Smooth muscle cell (in vitro differentiated cells): ENCODE results near the gene KRT84. TPM values are rescaled to one million over a fixed set of nuclear protein-coding genes. Genes with fewer than 3 reads are reported as not detected.

Experiments used
- DNase-seq: peaks from one replicate; lab custom pipeline; 2025; ENCODE audit not compliant: unreplicated experiment; lab: John Stamatoyannopoulos, UW
- H2AFZ ChIP-seq: fragments of 200-600 bp; sonication (generic); 2 replicates; pipeline ENCODE4 v1.6.0; 2016; ENCODE audit warnings: antibody characterized with exemption, low read depth, mild to moderate bottlenecking
- H3F3A ChIP-seq: fragments of 200-600 bp; sonication (generic); 2 replicates; pipeline ENCODE4 v1.6.0; 2017; ENCODE audit warnings: antibody characterized with exemption, low read depth
- H3K27ac ChIP-seq: fragments of 200-600 bp; sonication (generic); 2 replicates; pipeline ENCODE4 v1.5.1; 2016; ENCODE audit warnings: low read depth, mild to moderate bottlenecking
- H3K27me3 ChIP-seq: fragments of 200-600 bp; sonication (generic); 2 replicates; pipeline ENCODE4 v1.6.1; 2016; ENCODE audit warnings: low read depth, mild to moderate bottlenecking
- H3K36me3 ChIP-seq: fragments of 200-600 bp; sonication (generic); 2 replicates; pipeline ENCODE4 v1.5.1; 2016; ENCODE audit warnings: low read depth
- H3K4me1 ChIP-seq: fragments of 200-600 bp; sonication (generic); 2 replicates; pipeline ENCODE4 v1.5.1; 2016; ENCODE audit warnings: low read depth
- H3K4me2 ChIP-seq: fragments of 200-600 bp; sonication (generic); 2 replicates; pipeline ENCODE4 v1.6.0; 2016; ENCODE audit warnings: mild to moderate bottlenecking
- H3K4me3 ChIP-seq: fragments of 200-600 bp; sonication (generic); 2 replicates; pipeline ENCODE4 v1.5.1; 2016; ENCODE audit warnings: mild to moderate bottlenecking
- H3K79me2 ChIP-seq: fragments of 200-600 bp; sonication (generic); 2 replicates; pipeline ENCODE4 v1.6.0; 2016; ENCODE audit warnings: low read depth, mild to moderate bottlenecking
- H3K9ac ChIP-seq: fragments of 200-600 bp; sonication (generic); 2 replicates; pipeline ENCODE4 v1.6.0; 2016; ENCODE audit warnings: low read depth
- H3K9me3 ChIP-seq: fragments of 200-600 bp; sonication (generic); replicated peaks from 2 replicates; pipeline ENCODE4 v1.5.1; 2016; ENCODE audit warnings: low read depth
- H4K20me1 ChIP-seq: fragments of 200-600 bp; sonication (generic); 2 replicates; pipeline ENCODE4 v1.6.0; 2016; ENCODE audit warnings: low read depth
- CTCF ChIP-seq: fragments of 200-600 bp; sonication (generic); IDR thresholded peaks from 2 replicates; pipeline ENCODE4 v1.5.1; 2017; ENCODE audit warnings: borderline replicate concordance, mild to moderate bottlenecking, antibody characterized with exemption; ENCODE audit not compliant: insufficient read depth, poor library complexity, severe bottlenecking
- WGBS: methylation state at CpG from one replicate; pipeline ENCODE4 v1.1.7; 2016; ENCODE audit warnings: low lambda C conversion rate; 5-methylcytosine and 5-hydroxymethylcytosine counted together
- polyA plus RNA-seq: library from polyadenylated mRNA; unstranded; fragments of >200 nt; fragmentation: Nextera tagmentation; extraction: Ambion mirVana; gene quantifications from 2 replicates; pipeline ENCODE4 v1.2.1, GENCODE V29; 2016
- total RNA-seq: library from RNA; depleted of rRNA; stranded (reverse); fragments of >200 nt; gene quantifications from 2 replicates; pipeline ENCODE4 v1.2.3, GENCODE V29; 2014

Gene KRT84
- total and polyA plus RNA-seq, 2 experiments from 2014 or later: 0.09 to 5.6 TPM

GRCh38 chr12:52355176-52355575 lies 30.3 kb downstream of the KRT84 start:
- peaks cover 53% of the 10 kb centered on the region for H3K27me3 ChIP-seq
- no peak overlapping the region for H2AFZ ChIP-seq
- TF ChIP-seq CTCF: no peak
- no peaks in the 10 kb centered on the region for H3K9me3 ChIP-seq
- no peak overlapping the region for H3K4me3 ChIP-seq
- no peaks in the 10 kb centered on the region for H3K4me1 ChIP-seq
- H4K20me1 ChIP-seq: no peaks in the 10 kb centered on the region
- H3K27ac ChIP-seq: no peak overlapping the region
- no peak overlapping the region for H3K9ac ChIP-seq
- 79% methylated on average over 8 of the region's 8 CpGs for WGBS
- no peaks in the 10 kb centered on the region for H3K79me2 ChIP-seq
- H3K4me2 ChIP-seq: no peak overlapping the region
- H3K36me3 ChIP-seq: no peaks in the 10 kb centered on the region
- no peaks in the 10 kb centered on the region for H3F3A ChIP-seq
- no peak for DNase-seq

GRCh38 chr12:52354200-52354599 lies 31.3 kb downstream of the KRT84 start:
- no peak overlapping the region for H2AFZ ChIP-seq
- no peaks in the 10 kb centered on the region for H4K20me1 ChIP-seq
- no peaks in the 10 kb centered on the region for H3K4me1 ChIP-seq
- H3K4me2 ChIP-seq: no peak overlapping the region
- DNase-seq: no peak
- H3K9me3 ChIP-seq: no peaks in the 10 kb centered on the region
- H3K36me3 ChIP-seq: no peaks in the 10 kb centered on the region
- no peak overlapping the region for H3K9ac ChIP-seq
- no peaks in the 10 kb centered on the region for H3K79me2 ChIP-seq
- TF ChIP-seq CTCF: no peak
- H3K27ac ChIP-seq: no peak overlapping the region
- no peaks in the 10 kb centered on the region for H3F3A ChIP-seq
- H3K27me3 ChIP-seq: peaks cover 54% of the 10 kb centered on the region
- WGBS: 64% methylated on average over 5 of the region's 5 CpGs
- H3K4me3 ChIP-seq: no peak overlapping the region

- H3K9me3 ChIP-seq: no peaks in the 10 kb centered on the region
- H3K36me3 ChIP-seq: no peaks in the 10 kb centered on the region
- 82% methylated on average over 3 of the region's 3 CpGs for WGBS
- no peak for DNase-seq
- H3K4me1 ChIP-seq: no peaks in the 10 kb centered on the region
- H4K20me1 ChIP-seq: no peaks in the 10 kb centered on the region
- no peak overlapping the region for H3K9ac ChIP-seq
- no peak for TF ChIP-seq CTCF
- H3K27me3 ChIP-seq: peaks cover 54% of the 10 kb centered on the region
- no peak overlapping the region for H3K27ac ChIP-seq
- no peak overlapping the region for H3K4me2 ChIP-seq
- H3K4me3 ChIP-seq: no peak overlapping the region
- no peaks in the 10 kb centered on the region for H3F3A ChIP-seq
- H3K79me2 ChIP-seq: no peaks in the 10 kb centered on the region
- H2AFZ ChIP-seq: no peak overlapping the region
Observed at GRCh38 chr12:52353766-52354165, 31.7 kb downstream of the KRT84 start.

GRCh38 chr12:52352951-52353350 lies 32.5 kb downstream of the KRT84 start:
- Histone ChIP-seq H3K4me3 (no peak overlapping the region), H3K79me2 (no peaks in the 10 kb centered on the region), H3K36me3 (no peaks in the 10 kb centered on the region), H3K4me1 (no peaks in the 10 kb centered on the region), H4K20me1 (no peaks in the 10 kb centered on the region), H3K27me3 (peaks cover 54% of the 10 kb centered on the region), H3F3A (no peaks in the 10 kb centered on the region), H3K9me3 (no peaks in the 10 kb centered on the region), H3K9ac (no peak overlapping the region), H2AFZ (no peak overlapping the region), H3K27ac (no peak overlapping the region), H3K4me2 (no peak overlapping the region)
- no peak for TF ChIP-seq CTCF
- WGBS: 85% methylated on average over 2 of the region's 2 CpGs
- no peak for DNase-seq
